ENCODE data around the gene ELMO1. TPM values are rescaled to one million over a fixed set of nuclear protein-coding genes. Genes with fewer than 3 reads are reported as not detected.

Gene ELMO1
- total and polyA plus RNA-seq, 9 donors, result 8.9 to 48.9 (median 28.0) TPM

GRCh38 chr7:37197108-37197507 is 251.6 kb downstream of the ELMO1 start:
- H3K27me3 ChIP-seq, result no peaks in the 10 kb centered on the region
- peaks cover 4% of the 10 kb centered on the region for H3K4me1 ChIP-seq (ENCODE audit: insufficient read depth)
- H3K27ac ChIP-seq, result no peak overlapping the region
- no peak overlapping the region for H3K4me3 ChIP-seq
- TF ChIP-seq, protein P1, sequence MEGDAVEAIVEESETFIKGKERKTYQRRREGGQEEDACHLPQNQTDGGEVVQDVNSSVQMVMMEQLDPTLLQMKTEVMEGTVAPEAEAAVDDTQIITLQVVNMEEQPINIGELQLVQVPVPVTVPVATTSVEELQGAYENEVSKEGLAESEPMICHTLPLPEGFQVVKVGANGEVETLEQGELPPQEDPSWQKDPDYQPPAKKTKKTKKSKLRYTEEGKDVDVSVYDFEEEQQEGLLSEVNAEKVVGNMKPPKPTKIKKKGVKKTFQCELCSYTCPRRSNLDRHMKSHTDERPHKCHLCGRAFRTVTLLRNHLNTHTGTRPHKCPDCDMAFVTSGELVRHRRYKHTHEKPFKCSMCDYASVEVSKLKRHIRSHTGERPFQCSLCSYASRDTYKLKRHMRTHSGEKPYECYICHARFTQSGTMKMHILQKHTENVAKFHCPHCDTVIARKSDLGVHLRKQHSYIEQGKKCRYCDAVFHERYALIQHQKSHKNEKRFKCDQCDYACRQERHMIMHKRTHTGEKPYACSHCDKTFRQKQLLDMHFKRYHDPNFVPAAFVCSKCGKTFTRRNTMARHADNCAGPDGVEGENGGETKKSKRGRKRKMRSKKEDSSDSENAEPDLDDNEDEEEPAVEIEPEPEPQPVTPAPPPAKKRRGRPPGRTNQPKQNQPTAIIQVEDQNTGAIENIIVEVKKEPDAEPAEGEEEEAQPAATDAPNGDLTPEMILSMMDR (IDR thresholded peaks at IDR 0.05), result no peak
- no peak for TF ChIP-seq POLR2A (IDR thresholded peaks at IDR 0.05)
- TF ChIP-seq EP300 (IDR thresholded peaks at IDR 0.05), result no peak
- H3K36me3 ChIP-seq, result no peaks in the 10 kb centered on the region
- DNase-seq, result no peak
- intact Hi-C loops (cut with DNase I), result loop anchor here in 1 of 4 donors (5.0 kb wide), 1 partner anchor 230 kb away; no protein-coding TSS in a partner anchor
- 83 to 86% (median 83%) methylated on average over 10 of the region's 10 CpGs for WGBS, 3 donors
- H3K9me3 ChIP-seq, result no peaks in the 10 kb centered on the region

DNA sequence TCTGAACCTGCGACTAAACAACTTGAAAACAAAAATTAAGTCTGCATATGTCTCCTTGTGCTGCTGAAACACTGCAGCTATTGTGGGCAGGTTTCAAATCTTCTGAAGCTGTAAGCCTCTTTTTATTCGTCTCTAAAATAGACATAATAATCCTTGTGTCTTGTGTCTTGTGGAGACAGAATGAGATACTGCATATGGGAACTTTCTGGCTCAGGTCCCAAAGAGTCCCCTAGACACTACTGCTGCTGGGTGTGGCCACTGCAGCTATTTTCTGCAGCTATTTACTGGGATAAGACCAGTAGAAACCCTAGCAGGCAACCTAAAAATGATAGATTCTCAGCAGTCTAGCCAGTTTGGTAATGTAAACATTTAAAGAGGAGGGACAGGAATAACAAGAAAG is 252.0 kb downstream of the ELMO1 start:
- no peak for TF ChIP-seq POLR2A (IDR thresholded peaks at IDR 0.05)
- TF ChIP-seq, protein P1 (IDR thresholded peaks at IDR 0.05), result no peak
- no peak for TF ChIP-seq EP300 (IDR thresholded peaks at IDR 0.05)
- no peak overlapping the region for H3K27ac ChIP-seq
- H3K4me1 ChIP-seq (ENCODE audit: insufficient read depth), result peaks cover 3% of the 10 kb centered on the region
- no peak for DNase-seq
- H3K4me3 ChIP-seq, result no peak overlapping the region
- H3K27me3 ChIP-seq, result no peaks in the 10 kb centered on the region
- 16 to 33% (median 33%) methylated on average over 2 of the region's 2 CpGs for WGBS, 3 donors
- intact Hi-C loops (cut with DNase I), result loop anchor here in 1 of 4 donors (5.0 kb wide), 1 partner anchor 229 kb away; no protein-coding TSS in a partner anchor
- H3K36me3 ChIP-seq, result no peaks in the 10 kb centered on the region
- no peaks in the 10 kb centered on the region for H3K9me3 ChIP-seq

DNA sequence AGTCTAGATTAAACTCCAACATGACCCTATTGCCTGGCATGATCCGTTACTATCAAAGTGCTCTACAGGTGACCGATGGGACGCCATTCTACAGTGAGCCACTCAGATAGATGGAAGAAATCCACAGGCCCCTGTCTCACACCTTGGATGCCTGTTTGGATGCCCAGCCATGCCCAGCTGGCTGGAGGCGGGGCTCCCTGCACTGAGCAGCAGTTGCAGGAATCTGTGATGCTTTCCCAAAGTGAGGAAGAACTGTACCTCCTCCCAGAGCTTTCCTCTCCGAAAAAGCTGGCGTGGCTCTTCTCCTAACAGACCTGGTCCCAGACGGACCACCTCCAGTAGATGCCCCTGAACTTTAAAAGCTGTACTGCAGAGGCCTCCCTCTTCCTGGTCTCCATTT is 253.3 kb downstream of the ELMO1 start:
- H3K36me3 ChIP-seq, result no peaks in the 10 kb centered on the region
- TF ChIP-seq, protein P1 (IDR thresholded peaks at IDR 0.05), result no peak
- TF ChIP-seq EP300 (IDR thresholded peaks at IDR 0.05), result no peak
- TF ChIP-seq POLR2A (IDR thresholded peaks at IDR 0.05), result no peak
- H3K4me3 ChIP-seq, result no peak overlapping the region
- peaks cover 2% of the 10 kb centered on the region for H3K4me1 ChIP-seq (ENCODE audit: insufficient read depth)
- no peak overlapping the region for H3K27ac ChIP-seq
- no peak for DNase-seq
- 80 to 96% (median 84%) methylated on average over 7 of the region's 7 CpGs for WGBS, 3 donors
- intact Hi-C loops (cut with DNase I), result loop anchor here in 1 of 4 donors (5.0 kb wide), 1 partner anchor 228 kb away; no protein-coding TSS in a partner anchor
- H3K9me3 ChIP-seq, result no peaks in the 10 kb centered on the region
- no peaks in the 10 kb centered on the region for H3K27me3 ChIP-seq

GRCh38 chr7:37194943-37195342 is 253.7 kb downstream of the ELMO1 start:
- TF ChIP-seq EP300 (IDR thresholded peaks at IDR 0.05) (no peak), POLR2A (IDR thresholded peaks at IDR 0.05) (no peak)
- TF ChIP-seq, protein P1 (IDR thresholded peaks at IDR 0.05), result no peak
- intact Hi-C loops (cut with DNase I), result loop anchor here in 1 of 4 donors (5.0 kb wide), 1 partner anchor 228 kb away; no protein-coding TSS in a partner anchor
- Histone ChIP-seq H3K4me3 (no peak overlapping the region), H3K36me3 (no peaks in the 10 kb centered on the region), H3K9me3 (no peaks in the 10 kb centered on the region), H3K4me1 (ENCODE audit: insufficient read depth) (peaks cover 2% of the 10 kb centered on the region), H3K27ac (no peak overlapping the region), H3K27me3 (no peaks in the 10 kb centered on the region)
- 96 to 99% (median 96%) methylated on average over 4 of the region's 4 CpGs for WGBS, 3 donors
- DNase-seq, result no peak

Measured in ovary (tissue), 9 donors.